ENCODE results near the gene SNRNP48. TPM values are rescaled to one million over a fixed set of nuclear protein-coding genes. Genes with fewer than 3 reads are reported as not detected.

SNRNP48 gene
- total RNA-seq, 1 experiment from 2014 or later: 26.2 TPM

- ChIA-PET RAD21 (ENCODE audit: low non-redundant PET in 1 of 2, low total read pairs in 2 of 2, uncharacterized antibody in 2 of 2, unreplicated experiment in 2 of 2) (no interaction called here), CTCF (no interaction called here), POLR2A (no interaction called here)
- Histone ChIP-seq H3K9ac (ENCODE audit: low read length) (no peak overlapping the region), H3K79me2 (ENCODE audit: insufficient read depth, low read length) (no peaks in the 10 kb centered on the region), H3K9me2 (ENCODE audit: insufficient read depth) (no peaks in the 10 kb centered on the region), H3K27ac (ENCODE audit: low read depth, low read length) (no peak overlapping the region), H3K4me3 (replicated peaks in 1 of 2; ENCODE audit: low read depth in 1 of 2, low read length in 2 of 2) (no peak overlapping the region), H3K9me3 (ENCODE audit: control insufficient read depth in 1 of 2, insufficient read depth in 1 of 2, low read depth in 1 of 2, low read length in 2 of 2) (no peaks in the 10 kb centered on the region), H3K4me1 (ENCODE audit: control insufficient read depth in 1 of 2, insufficient read depth in 2 of 2, low read length in 2 of 2) (no peaks in the 10 kb centered on the region), H3K4me2 (ENCODE audit: low read length) (no peak overlapping the region), H4K20me1 (ENCODE audit: insufficient read depth) (no peaks in the 10 kb centered on the region), H3K27me3 (ENCODE audit: insufficient read depth, low read length) (no peaks in the 10 kb centered on the region), H3K36me3 (ENCODE audit: control insufficient read depth in 1 of 2, insufficient read depth in 2 of 2, low read length in 2 of 2) (no peaks in the 10 kb centered on the region), H2AFZ (ENCODE audit: low read depth, low read length, poor library complexity, severe bottlenecking) (no peak overlapping the region)
- no TSS peak for BruUV-seq (replicated peaks)
- DNase-seq (ENCODE audit: low read depth, low spot score) (no peak), ATAC-seq (no peak)
- TF ChIP-seq SIN3A (IDR thresholded peaks at IDR 0.05; ENCODE audit: low read depth): no peak
- no peak for TF ChIP-seq EZH2 (IDR thresholded peaks at IDR 0.05)
- no peak for TF ChIP-seq TCF7L2 (IDR thresholded peaks at IDR 0.05; ENCODE audit: borderline replicate concordance, extremely low read depth, insufficient read depth, insufficient read length)
- no peak for TF ChIP-seq EGR1 (IDR thresholded peaks at IDR 0.05; ENCODE audit: low read depth)
- no peak for TF ChIP-seq EZH2phosphoT487 (IDR thresholded peaks at IDR 0.05; ENCODE audit: borderline replicate concordance)
- no peak for TF ChIP-seq ATF3 (IDR thresholded peaks at IDR 0.05)
- no peak for TF ChIP-seq ZBTB33 (IDR thresholded peaks at IDR 0.05; ENCODE audit: extremely low read depth, insufficient replicate concordance, low read length)
- TF ChIP-seq POLR2A (IDR thresholded peaks at IDR 0.05; ENCODE audit: borderline replicate concordance, extremely low read depth, insufficient read depth, insufficient read length): no peak
- TF ChIP-seq POLR2AphosphoS5 (IDR thresholded peaks at IDR 0.05; ENCODE audit: low read depth, low read length): no peak
- TF ChIP-seq JUND (IDR thresholded peaks at IDR 0.05): no peak
- no peak for TF ChIP-seq REST (IDR thresholded peaks at IDR 0.05; ENCODE audit: low read depth)
- intact Hi-C loops (cut with micrococcal nuclease): no loop called here
These were observed 68.5 kb downstream of the SNRNP48 start for GRCh38 chr6:7658543-7658942.

Data from HCT116 (cell line).